ENCODE measurements around the gene SPINK1.
"Not testable (repeated sequence)": the region's sequence is repeated elsewhere in the genome, so short reads cannot be mapped to it uniquely, and the experiment has no call there.

The SPINK1 gene

DNA sequence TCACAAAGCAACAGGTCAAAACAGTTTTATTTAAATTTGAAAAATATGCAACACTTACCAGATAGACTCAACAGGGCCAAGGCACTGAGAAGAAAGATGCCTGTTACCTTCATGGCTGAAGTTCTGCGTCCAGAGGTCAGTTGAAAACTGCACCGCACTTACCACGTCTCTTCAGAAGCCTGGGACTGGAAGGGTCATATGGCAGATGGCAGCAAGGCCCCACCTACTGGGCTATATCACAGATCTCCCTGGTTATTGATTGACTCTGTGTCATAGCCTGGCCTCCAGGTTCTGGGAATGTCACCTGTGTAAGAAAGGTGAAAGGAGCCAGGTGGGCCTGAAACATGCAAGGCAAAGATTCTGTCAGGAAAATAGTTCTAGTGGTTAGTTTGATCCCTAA, at the start of gene SPINK1:
TSS of gene SPINK1 (minus strand) at position 207 of the 400 bp plus-strand sequence. CDS start at position 113, 94 bp downstream.
- H3K36me3 ChIP-seq (replicated peaks) = no peaks in the 10 kb centered on the region
- H3K9me3 ChIP-seq = no peaks in the 10 kb centered on the region
- H3K4me1 ChIP-seq = no peaks in the 10 kb centered on the region
- in situ Hi-C loops (cut with MboI; ENCODE audit: low sequenced_read_pairs) = no loop called here
- no peak for DNase-seq (ENCODE audit: low spot score in 2 of 2)
- peaks cover 12% of the 10 kb centered on the region for H3K27me3 ChIP-seq (ENCODE audit: low read depth)
- no peak within 1 kb of the TSS for H3K4me3 ChIP-seq

GRCh38 chr5:147880487-147880886, 49.0 kb upstream of the SPINK1 start:
- H3K9me3 ChIP-seq = no peaks in the 10 kb centered on the region
- H3K36me3 ChIP-seq (replicated peaks) = no peaks in the 10 kb centered on the region
- peaks cover 14% of the 10 kb centered on the region for H3K27me3 ChIP-seq (ENCODE audit: low read depth)
- peaks cover under 1% of the 10 kb centered on the region for H3K4me1 ChIP-seq
- no peak overlapping the region for H3K4me3 ChIP-seq
- no peak for DNase-seq (ENCODE audit: low spot score in 2 of 2)
- in situ Hi-C loops (cut with MboI; ENCODE audit: low sequenced_read_pairs) = no loop called here

- H3K4me3 ChIP-seq = no peak overlapping the region
- in situ Hi-C loops (cut with MboI; ENCODE audit: low sequenced_read_pairs) = no loop called here
- peaks cover 8% of the 10 kb centered on the region for H3K4me1 ChIP-seq
- H3K9me3 ChIP-seq = no peaks in the 10 kb centered on the region
- peaks cover 14% of the 10 kb centered on the region for H3K27me3 ChIP-seq (ENCODE audit: low read depth)
- no peak for DNase-seq (ENCODE audit: low spot score in 2 of 2)
- H3K36me3 ChIP-seq (replicated peaks) = no peaks in the 10 kb centered on the region
These were observed 48.3 kb upstream of the SPINK1 start for GRCh38 chr5:147879784-147880183.

- in situ Hi-C loops (cut with MboI; ENCODE audit: low sequenced_read_pairs) = no loop called here
- H3K4me3 ChIP-seq = no peak within 1 kb of the TSS
- DNase-seq (ENCODE audit: low spot score in 2 of 2) = no peak
- 0 out of 2 replicates have a peak, but pooled peaks cover 2% of the 10 kb centered on the region for H3K9me3 ChIP-seq
- H3K27me3 ChIP-seq (ENCODE audit: low read depth) = peaks cover 12% of the 10 kb centered on the region
- H3K4me1 ChIP-seq = peaks cover 13% of the 10 kb centered on the region
- H3K36me3 ChIP-seq (replicated peaks) = no peaks in the 10 kb centered on the region
These were observed 46.7 kb upstream of the SPINK1 start, which contains the start of gene SCGB3A2 for GRCh38 chr5:147878066-147878759. TSS of gene SCGB3A2 (plus strand) at chr5:147878711. CDS start at chr5:147878804, 93 bp downstream.

GRCh38 chr5:147876626-147877025, 45.2 kb upstream of the SPINK1 start:
- DNase-seq (ENCODE audit: low spot score in 2 of 2) = no peak
- in situ Hi-C loops (cut with MboI; ENCODE audit: low sequenced_read_pairs) = no loop called here
- peaks cover 13% of the 10 kb centered on the region for H3K4me1 ChIP-seq
- 0 out of 2 replicates have a peak, but pooled peaks cover 2% of the 10 kb centered on the region for H3K9me3 ChIP-seq
- peaks cover 12% of the 10 kb centered on the region for H3K27me3 ChIP-seq (ENCODE audit: low read depth)
- H3K36me3 ChIP-seq (replicated peaks) = no peaks in the 10 kb centered on the region
- H3K4me3 ChIP-seq = no peak overlapping the region

DNA sequence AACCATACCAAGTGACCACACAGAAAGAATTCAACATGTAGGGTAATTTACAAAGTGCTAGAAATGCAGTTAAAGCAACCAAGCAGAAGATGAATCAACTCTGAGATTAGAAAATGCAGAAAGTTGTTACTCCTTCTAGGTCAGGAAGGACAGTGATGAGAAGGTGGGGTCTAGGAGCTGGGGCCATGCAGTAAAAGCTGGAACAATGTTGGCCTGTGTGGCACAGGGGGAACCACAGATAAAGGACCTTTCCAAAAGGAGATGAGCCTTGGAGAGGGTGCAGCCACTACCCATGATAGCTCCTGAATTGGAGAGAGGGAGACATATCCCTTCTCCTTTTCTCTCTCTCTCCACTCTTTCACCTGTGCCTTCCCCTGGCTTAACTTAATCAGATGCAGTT, 44.7 kb upstream of the SPINK1 start:
- 0 out of 2 replicates have a peak, but pooled peaks cover 2% of the 10 kb centered on the region for H3K9me3 ChIP-seq
- H3K27me3 ChIP-seq (ENCODE audit: low read depth) = peaks cover 12% of the 10 kb centered on the region
- in situ Hi-C loops (cut with MboI; ENCODE audit: low sequenced_read_pairs) = no loop called here
- DNase-seq (ENCODE audit: low spot score in 2 of 2) = no peak
- H3K36me3 ChIP-seq (replicated peaks) = no peaks in the 10 kb centered on the region
- H3K4me1 ChIP-seq = peaks cover 13% of the 10 kb centered on the region
- no peak overlapping the region for H3K4me3 ChIP-seq

DNA sequence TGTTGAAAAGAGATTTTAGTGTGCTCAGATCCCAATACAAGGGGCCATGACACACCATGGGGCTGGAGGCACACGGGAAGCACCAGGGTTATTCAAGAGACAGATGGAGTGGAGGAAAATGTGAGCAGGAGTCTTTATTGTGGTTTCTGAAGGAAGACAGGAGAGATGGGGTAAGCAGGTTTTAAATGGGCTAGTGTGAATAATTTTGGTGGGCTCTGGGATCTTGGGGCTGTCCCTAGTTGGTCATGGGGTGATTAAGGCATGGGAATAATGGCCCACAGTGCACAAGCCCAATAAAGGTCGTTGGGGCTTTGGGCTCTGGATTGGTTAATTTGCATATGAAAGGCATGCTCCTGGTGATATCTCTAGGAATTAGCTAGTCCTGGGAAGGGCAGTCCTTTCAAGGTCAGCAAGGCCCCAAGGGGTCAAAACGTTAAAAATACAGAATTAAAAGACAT, 43.5 kb upstream of the SPINK1 start:
- DNase-seq (ENCODE audit: low spot score in 2 of 2) = peak; percentile 20 to 43
- Histone ChIP-seq H3K4me3 (no peak overlapping the region), H3K36me3 (replicated peaks) (no peaks in the 10 kb centered on the region), H3K27me3 (ENCODE audit: low read depth) (peaks cover 10% of the 10 kb centered on the region), H3K4me1 (peaks cover 13% of the 10 kb centered on the region), H3K9me3 (0 out of 2 replicates have a peak, but pooled peaks cover 2% of the 10 kb centered on the region)
- in situ Hi-C loops (cut with MboI; ENCODE audit: low sequenced_read_pairs) = no loop called here

- in situ Hi-C loops (cut with MboI; ENCODE audit: low sequenced_read_pairs); H3K9me3 ChIP-seq; H3K4me3 ChIP-seq; H3K27me3 ChIP-seq (ENCODE audit: low read depth); H3K36me3 ChIP-seq (replicated peaks): not testable (repeated sequence)
- DNase-seq (ENCODE audit: low spot score in 2 of 2) = peak; percentile 13 to 21
- H3K4me1 ChIP-seq = peaks cover 16% of the 10 kb centered on the region
These were observed 42.8 kb upstream of the SPINK1 start for GRCh38 chr5:147874118-147874875.

DNA sequence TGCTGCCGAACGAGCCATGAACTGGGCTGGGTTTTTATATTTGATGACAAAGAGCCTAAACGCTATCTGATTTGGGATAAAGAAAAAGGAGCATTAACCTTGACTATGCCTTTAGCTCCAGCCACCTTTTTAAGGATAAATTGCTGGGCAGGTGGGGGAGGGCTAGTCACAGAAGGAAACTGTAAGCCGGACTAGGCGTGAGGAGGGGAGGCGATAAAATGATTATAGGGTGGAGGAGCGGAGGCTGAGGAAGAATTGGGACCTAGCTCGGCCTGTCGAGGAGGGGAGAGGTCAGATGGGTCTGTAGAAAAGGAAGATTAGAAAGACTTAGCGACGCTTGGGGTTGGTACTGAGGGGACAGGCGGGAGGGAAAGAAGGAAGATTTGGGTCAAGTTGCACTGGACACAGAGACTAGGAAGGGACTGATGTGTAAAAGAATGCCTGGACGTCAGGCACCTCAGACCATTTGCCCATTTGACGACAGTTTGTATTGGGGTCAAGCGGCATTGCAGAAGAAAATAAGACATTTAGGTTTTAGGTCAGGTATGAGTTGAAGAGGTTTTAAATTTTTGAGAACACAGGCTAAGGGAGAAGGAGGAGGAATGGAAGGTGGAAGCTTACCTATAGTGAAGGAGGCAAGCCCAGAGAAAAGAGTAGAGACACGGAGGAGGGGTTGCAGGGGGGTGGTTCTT, 41.4 kb upstream of the SPINK1 start:
- H3K9me3 ChIP-seq; H3K27me3 ChIP-seq (ENCODE audit: low read depth); DNase-seq (ENCODE audit: low spot score in 2 of 2); H3K4me3 ChIP-seq; H3K36me3 ChIP-seq (replicated peaks); in situ Hi-C loops (cut with MboI; ENCODE audit: low sequenced_read_pairs): not testable (repeated sequence)
- H3K4me1 ChIP-seq = peaks cover 24% of the 10 kb centered on the region

DNA sequence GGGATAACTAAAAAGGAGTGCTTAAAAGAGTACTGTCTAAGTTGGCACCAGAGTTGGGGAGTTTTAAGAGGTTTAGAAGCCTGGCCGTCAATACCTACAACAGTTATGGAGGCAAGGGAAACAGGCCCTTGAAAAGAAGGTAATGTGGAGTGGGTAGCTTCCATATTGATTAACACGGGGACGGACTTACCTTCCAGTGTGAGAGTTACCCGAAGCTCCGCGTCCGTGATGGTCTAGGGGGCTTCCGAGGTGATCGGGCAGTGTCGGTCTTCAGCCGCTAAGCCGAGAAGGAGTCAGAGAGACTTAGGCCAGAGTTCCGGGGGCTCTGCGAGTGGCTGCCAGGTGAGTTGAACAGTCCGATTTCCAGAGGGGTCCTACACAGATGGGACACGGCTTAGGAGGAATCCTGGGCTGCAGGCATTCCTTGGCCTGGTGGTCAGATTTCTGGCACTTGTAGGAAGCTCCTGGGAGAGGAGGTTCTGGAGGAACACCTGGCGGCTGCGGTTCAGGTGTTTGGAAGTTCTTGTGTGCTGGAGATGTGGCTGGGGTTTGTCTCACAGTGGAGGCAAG, 40.6 kb upstream of the SPINK1 start:
- H3K9me3 ChIP-seq; H3K36me3 ChIP-seq (replicated peaks); in situ Hi-C loops (cut with MboI; ENCODE audit: low sequenced_read_pairs); H3K27me3 ChIP-seq (ENCODE audit: low read depth); DNase-seq (ENCODE audit: low spot score in 2 of 2); H3K4me3 ChIP-seq: not testable (repeated sequence)
- H3K4me1 ChIP-seq = peaks cover 24% of the 10 kb centered on the region

DNA sequence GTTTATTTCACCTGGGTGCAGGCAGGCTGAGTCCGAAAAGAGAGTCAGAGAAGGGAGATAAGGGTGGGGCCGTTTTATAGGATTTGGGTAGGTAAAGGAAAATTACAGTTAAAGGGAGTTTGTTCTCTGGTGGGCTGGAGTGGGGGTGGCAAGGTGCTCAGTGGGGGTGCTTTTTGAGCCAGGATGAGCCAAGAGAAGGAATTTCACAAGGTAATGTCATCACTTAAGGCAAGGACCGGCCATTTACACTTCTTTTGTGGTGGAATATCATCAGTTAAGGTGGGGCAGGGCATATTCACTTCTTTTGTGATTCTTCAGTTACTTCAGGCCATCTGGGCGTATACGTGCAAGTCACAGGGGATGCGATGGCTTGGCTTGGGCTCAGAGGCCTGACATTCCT, 38.4 kb upstream of the SPINK1 start:
- in situ Hi-C loops (cut with MboI; ENCODE audit: low sequenced_read_pairs); H3K36me3 ChIP-seq (replicated peaks); H3K27me3 ChIP-seq (ENCODE audit: low read depth); H3K9me3 ChIP-seq; H3K4me3 ChIP-seq; DNase-seq (ENCODE audit: low spot score in 2 of 2): not testable (repeated sequence)
- peaks cover 18% of the 10 kb centered on the region for H3K4me1 ChIP-seq

DNA sequence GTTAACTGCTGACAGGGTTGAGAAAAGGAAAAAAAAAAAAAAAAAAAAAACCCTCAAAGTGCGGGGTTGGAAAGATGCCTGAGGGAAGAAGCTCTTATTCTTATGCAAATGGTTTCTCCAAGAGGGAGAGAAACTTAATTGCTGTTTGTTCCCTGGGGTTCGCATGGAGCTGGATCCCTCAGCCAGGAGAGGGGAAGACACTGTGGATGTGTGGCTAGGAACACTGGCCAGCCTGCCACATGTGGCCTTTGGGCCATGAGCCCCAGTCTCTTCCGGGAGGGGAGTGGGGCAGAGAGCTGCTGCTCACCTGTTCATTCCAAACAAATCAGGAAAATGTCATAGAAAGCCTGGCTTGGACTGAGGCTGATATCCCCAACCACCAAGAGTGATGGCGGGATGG, 37.6 kb upstream of the SPINK1 start:
- H3K27me3 ChIP-seq (ENCODE audit: low read depth) = no peaks in the 10 kb centered on the region
- peaks cover 12% of the 10 kb centered on the region for H3K4me1 ChIP-seq
- no peaks in the 10 kb centered on the region for H3K36me3 ChIP-seq (replicated peaks)
- DNase-seq (ENCODE audit: low spot score in 2 of 2) = peak in 1 of 2 experiments; percentile 70
- in situ Hi-C loops (cut with MboI; ENCODE audit: low sequenced_read_pairs) = no loop called here
- no peak overlapping the region for H3K4me3 ChIP-seq
- no peaks in the 10 kb centered on the region for H3K9me3 ChIP-seq

DNA sequence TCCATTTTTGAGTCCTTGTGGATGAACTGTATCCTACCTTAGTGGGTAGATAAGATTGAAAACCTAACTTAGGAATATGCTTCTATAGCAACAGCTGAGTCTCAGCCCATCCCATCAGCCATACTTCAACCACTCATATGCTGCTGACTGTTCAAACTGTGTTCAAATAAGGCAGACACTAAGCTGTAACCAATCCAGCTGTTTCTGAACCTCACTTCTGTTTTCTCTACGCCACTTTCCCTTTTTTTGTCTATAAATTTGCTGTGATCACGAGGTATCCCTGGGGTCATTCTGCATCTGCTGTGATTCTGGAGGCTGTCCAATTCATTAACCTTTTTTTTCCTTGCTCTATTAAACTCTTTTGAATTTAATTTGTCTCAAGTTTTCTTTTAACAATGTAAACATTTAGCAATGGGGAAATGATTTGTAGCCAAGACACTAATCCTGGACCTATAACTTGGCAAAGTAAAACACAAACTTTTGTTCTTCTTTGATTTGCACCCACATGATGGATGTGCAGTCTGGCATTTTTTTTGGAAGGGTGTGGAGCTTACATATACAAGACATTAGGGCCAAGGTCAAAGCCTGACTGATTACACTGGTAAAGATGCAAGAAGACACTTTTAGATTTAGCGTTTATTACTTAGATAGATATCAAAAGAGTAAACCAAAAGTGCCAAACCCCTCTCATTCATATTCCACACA, 32.1 kb upstream of the SPINK1 start:
- Histone ChIP-seq H3K4me1 (peaks cover 4% of the 10 kb centered on the region), H3K27me3 (ENCODE audit: low read depth) (no peaks in the 10 kb centered on the region), H3K36me3 (replicated peaks) (no peaks in the 10 kb centered on the region), H3K4me3 (no peak overlapping the region), H3K9me3 (no peaks in the 10 kb centered on the region)
- in situ Hi-C loops (cut with MboI; ENCODE audit: low sequenced_read_pairs) = no loop called here
- DNase-seq (ENCODE audit: low spot score in 2 of 2) = peak in 1 of 2 experiments; percentile 5

Data from HAP-1 (cell line).